Measurements from ENCODE around the gene DNASE1L2. TPM values are rescaled to one million over a fixed set of nuclear protein-coding genes. Genes with fewer than 3 reads are reported as not detected.

Gene DNASE1L2
- total RNA-seq, 3 donors from 2014 or later: 0.87 to 1.9 (median 1.1) TPM

GRCh38 chr16:2275476-2276367 lies 39.5 kb downstream of the DNASE1L2 start:
- Histone ChIP-seq H3K36me3 (ENCODE audit: low read depth) (no peaks in the 10 kb centered on the region), H3K4me3 (no peak overlapping the region), H3K9me3 (no peaks in the 10 kb centered on the region), H3K4me1 (ENCODE audit: low read depth) (no peaks in the 10 kb centered on the region)
- ATAC-seq (no peak), DNase-seq (no peak)
- intact Hi-C loops (cut with DNase I, micrococcal nuclease): no loop called here
- TF ChIP-seq CTCF (IDR thresholded peaks at IDR 0.05): no peak

- no peaks in the 10 kb centered on the region for H3K4me1 ChIP-seq (ENCODE audit: low read depth)
- ATAC-seq (no peak), DNase-seq (no peak)
- TF ChIP-seq CTCF (IDR thresholded peaks at IDR 0.05): no peak
- intact Hi-C loops (cut with DNase I, micrococcal nuclease): no loop called here
- no peaks in the 10 kb centered on the region for H3K9me3 ChIP-seq
- H3K4me3 ChIP-seq: no peak overlapping the region
- H3K36me3 ChIP-seq (ENCODE audit: low read depth): no peaks in the 10 kb centered on the region
Observed at GRCh38 chr16:2276368-2277195, 40.3 kb downstream of the DNASE1L2 start.

- H3K4me1 ChIP-seq (ENCODE audit: low read depth): no peaks in the 10 kb centered on the region
- no peaks in the 10 kb centered on the region for H3K36me3 ChIP-seq (ENCODE audit: low read depth)
- TF ChIP-seq CTCF (IDR thresholded peaks at IDR 0.05): no peak
- ATAC-seq (no peak), DNase-seq (no peak)
- intact Hi-C loops (cut with DNase I, micrococcal nuclease): no loop called here
- H3K9me3 ChIP-seq: no peaks in the 10 kb centered on the region
- no peak overlapping the region for H3K4me3 ChIP-seq
Observed at GRCh38 chr16:2277466-2278271, 41.4 kb downstream of the DNASE1L2 start.

- ATAC-seq: peak; percentile 38
- H3K36me3 ChIP-seq (ENCODE audit: low read depth): no peaks in the 10 kb centered on the region
- intact Hi-C loops (cut with DNase I, micrococcal nuclease): no loop called here
- DNase-seq: no peak
- no peak for TF ChIP-seq CTCF (IDR thresholded peaks at IDR 0.05)
- no peaks in the 10 kb centered on the region for H3K9me3 ChIP-seq
- H3K4me3 ChIP-seq: no peak overlapping the region
- no peaks in the 10 kb centered on the region for H3K4me1 ChIP-seq (ENCODE audit: low read depth)
Observed at GRCh38 chr16:2278272-2278608, 42.0 kb downstream of the DNASE1L2 start.

- no peaks in the 10 kb centered on the region for H3K9me3 ChIP-seq
- H3K4me3 ChIP-seq: no peak overlapping the region
- TF ChIP-seq CTCF (IDR thresholded peaks at IDR 0.05): no peak
- ATAC-seq (no peak), DNase-seq (no peak)
- H3K4me1 ChIP-seq (ENCODE audit: low read depth): no peaks in the 10 kb centered on the region
- intact Hi-C loops (cut with DNase I, micrococcal nuclease): no loop called here
- H3K36me3 ChIP-seq (ENCODE audit: low read depth): no peaks in the 10 kb centered on the region
Observed at GRCh38 chr16:2278956-2279800, 42.9 kb downstream of the DNASE1L2 start.

All from mucosa of descending colon (tissue), 3 donors.